GM12801 (cell line): ENCODE data around the gene MAGED4.
"Not testable (repeated sequence)": the region's sequence is repeated elsewhere in the genome, so short reads cannot be mapped to it uniquely, and the experiment has no call there.

Experiments used
- CTCF ChIP-seq: IDR thresholded peaks from one replicate; pipeline ENCODE4 v1.5.1; 2011; ENCODE audit warnings: control low read depth; ENCODE audit not compliant: insufficient read length; ENCODE audit errors: extremely low read depth

Gene MAGED4

GRCh38 chrX:52184440-52185077 is at the start of gene MAGED4:
MAGED4 (plus strand) TSS chrX:52184888; CDS start chrX:52185923, 1,035 bp downstream.
- not testable (repeated sequence) for TF ChIP-seq CTCF

GRCh38 chrX:52138830-52139544 is 45.7 kb upstream of the MAGED4 start:
- no peak for TF ChIP-seq CTCF

GRCh38 chrX:52139545-52139895 is 45.2 kb upstream of the MAGED4 start:
- no peak for TF ChIP-seq CTCF

GRCh38 chrX:52140020-52140419 is 44.7 kb upstream of the MAGED4 start:
- no peak for TF ChIP-seq CTCF

- TF ChIP-seq CTCF: no peak
These were observed 17.8 kb upstream of the MAGED4 start for GRCh38 chrX:52166840-52167239.

- no peak for TF ChIP-seq CTCF
These were observed 28.6 kb downstream of the MAGED4 start for GRCh38 chrX:52213276-52213675.

GRCh38 chrX:52216541-52216940 is 31.9 kb downstream of the MAGED4 start:
- no peak for TF ChIP-seq CTCF
